HCT116 (cell line): ENCODE measurements around the gene PRDX6.

Source experiments
- CTCF ChIP-seq, 3 experiments: fragments of 200-600 bp in 1 of 3; sonication (generic) in 1 of 3; IDR thresholded peaks in 2 of 3; conservative IDR thresholded peaks in 1 of 3; 2 replicates each; pipeline ENCODE4 v1.5.1; 2012 to 2017; ENCODE audit warnings: low read depth in 2 of 3, low read length in 2 of 3, antibody characterized with exemption in 1 of 3, borderline replicate concordance in 1 of 3, control low read depth in 1 of 3, mild to moderate bottlenecking in 1 of 3, mixed read lengths in 1 of 3, mixed run types in 1 of 3, moderate library complexity in 1 of 3; ENCODE audit not compliant: insufficient read depth in 1 of 3
- MAX ChIP-seq: IDR thresholded peaks from 2 replicates; pipeline ENCODE4 v1.6.1; 2012
- POLR2A ChIP-seq: IDR thresholded peaks from 2 replicates; pipeline ENCODE4 v1.7.0; 2011; ENCODE audit warnings: borderline replicate concordance; ENCODE audit not compliant: insufficient read depth, insufficient read length; ENCODE audit errors: extremely low read depth
- SIN3A ChIP-seq: IDR thresholded peaks from 2 replicates; pipeline ENCODE4 v1.6.1; 2012; ENCODE audit warnings: low read depth
- ZNF274 ChIP-seq: fragments of 200-500 bp; sonication (Bioruptor generic); IDR thresholded peaks from 2 replicates; pipeline ENCODE4 v1.6.1; 2014; ENCODE audit warnings: mild to moderate bottlenecking, low read depth, low read length, inconsistent platforms

GRCh38 chr1:173440430-173440829, 36.7 kb upstream of the PRDX6 start:
- no peak for TF ChIP-seq POLR2A
- TF ChIP-seq CTCF (IDR thresholded peaks at IDR 0.05 in 2 of 3, conservative IDR thresholded peaks at IDR 0.05 in 1 of 3; ENCODE audit: borderline replicate concordance in 1 of 3, insufficient read depth in 1 of 3, low read depth in 2 of 3, low read length in 2 of 3): no peak
- TF ChIP-seq MAX: no peak
- TF ChIP-seq SIN3A: no peak
- no peak for TF ChIP-seq ZNF274
